NCI-H146 treated with DMSO at 0.1 percent for 48 hours (cell line): ENCODE measurements around the gene GNLY.

Experiments
- DNase-seq: peaks from one replicate; lab custom pipeline; 2025; ENCODE audit not compliant: unreplicated experiment; lab: John Stamatoyannopoulos, UW

GNLY gene

DNA sequence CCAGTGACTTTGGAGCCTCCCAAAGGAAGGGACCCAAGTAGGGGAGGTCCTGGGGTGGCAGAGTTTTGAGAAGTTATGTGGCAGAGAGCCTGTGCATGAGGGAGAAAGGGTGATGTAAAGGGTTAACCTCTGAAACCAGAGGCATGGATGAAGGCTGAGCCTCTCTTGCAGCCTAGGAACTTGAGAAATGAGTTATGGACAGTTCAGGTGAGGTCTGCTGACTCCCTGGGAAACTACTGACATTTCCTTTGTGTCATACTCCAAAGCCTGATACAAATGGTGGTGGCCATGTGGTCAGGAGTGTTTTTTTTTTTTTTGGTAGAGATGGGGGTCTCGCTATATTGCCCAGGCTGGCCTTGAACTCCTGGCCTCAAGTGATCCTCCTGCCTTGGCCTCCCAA, 12.4 kb upstream of the GNLY start:
- no peak for DNase-seq

DNA sequence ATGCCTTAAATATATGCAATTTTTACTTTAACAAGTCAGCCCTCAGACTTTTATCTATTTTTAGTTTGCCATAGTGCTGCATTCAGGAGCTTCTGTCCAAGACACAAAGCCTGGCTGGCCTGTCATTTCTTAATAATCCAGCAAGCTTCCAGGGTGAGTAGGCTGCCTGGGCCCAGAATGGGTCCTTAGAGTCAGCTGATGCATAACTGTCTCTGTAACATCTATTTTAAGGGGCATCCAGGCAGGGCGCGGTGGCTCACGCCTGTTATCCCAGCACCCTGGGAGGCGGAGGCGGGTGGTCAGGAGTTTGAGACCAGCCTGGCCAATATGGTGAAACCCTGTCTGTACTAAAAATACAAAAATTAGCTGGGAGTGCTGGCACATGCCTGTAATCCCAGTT, 11.8 kb upstream of the GNLY start:
- no peak for DNase-seq

GRCh38 chr2:85684380-85684779, 9.8 kb upstream of the GNLY start:
- DNase-seq, result no peak

DNA sequence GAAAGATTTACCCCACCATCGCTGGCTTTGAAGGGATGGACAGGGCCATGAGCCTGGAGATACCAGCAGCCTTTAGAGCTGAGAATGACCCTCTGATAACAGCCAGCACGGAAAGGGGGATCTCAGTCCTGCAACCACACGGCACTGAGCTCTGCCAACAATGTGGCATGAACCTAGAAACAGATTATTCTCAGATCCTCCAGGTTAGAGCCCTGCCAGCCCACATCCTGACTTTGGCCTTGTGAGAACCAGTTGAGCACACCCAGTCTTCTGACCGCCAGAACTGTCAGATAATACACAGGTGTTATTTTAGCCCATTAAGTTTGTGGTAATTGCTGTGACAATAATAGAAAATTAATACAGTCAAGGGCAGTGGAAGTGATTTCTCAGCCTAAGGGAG, 9.4 kb upstream of the GNLY start:
- peak; percentile 91 for DNase-seq

DNA sequence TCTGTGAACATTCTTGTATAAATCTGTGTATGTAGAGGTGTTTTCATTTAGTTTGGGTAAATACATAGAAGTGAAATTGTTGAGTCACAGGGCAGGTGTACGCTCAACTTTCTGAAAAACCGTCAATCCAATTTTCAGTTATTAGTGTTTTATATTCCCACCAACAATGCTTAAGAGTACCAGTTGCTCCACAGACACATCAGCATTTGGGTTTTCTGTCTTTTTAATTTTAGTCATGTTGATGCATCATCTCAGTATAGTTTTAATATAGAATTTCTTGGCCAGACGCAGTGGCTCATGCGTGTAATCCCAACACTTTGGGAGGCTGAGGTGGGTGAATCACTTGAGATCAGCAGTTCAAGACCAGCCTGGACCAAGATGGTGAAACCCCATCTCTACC, 3.2 kb upstream of the GNLY start:
- no peak for DNase-seq

GRCh38 chr2:85692039-85692645, 2.0 kb upstream of the GNLY start:
- no peak for DNase-seq

- DNase-seq, result no peak
Measured at GRCh38 chr2:85695121-85695520, 963 bp downstream of the GNLY start.

- no peak for DNase-seq
Measured at GRCh38 chr2:85695691-85696668, 1.8 kb downstream of the GNLY start.

DNA sequence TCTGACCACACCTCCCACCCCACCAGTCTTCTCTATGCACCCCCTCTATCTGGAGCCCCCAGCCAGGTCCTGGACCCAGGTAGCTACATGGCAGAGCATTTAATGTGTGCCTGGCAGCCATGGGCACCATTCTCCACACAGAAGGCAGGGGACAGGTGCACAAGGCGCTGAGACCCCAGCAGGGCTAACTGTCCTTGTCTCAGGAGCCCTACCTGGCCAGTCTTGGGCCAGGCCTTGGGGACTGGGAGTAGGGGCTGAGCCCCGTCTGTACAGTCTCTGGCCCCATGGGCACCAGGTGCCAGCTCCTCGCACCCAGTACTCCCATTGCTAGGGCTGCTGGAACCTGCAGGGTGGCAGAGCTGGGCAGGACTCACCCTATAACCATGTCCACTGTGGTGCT, 2.9 kb downstream of the GNLY start:
- no peak for DNase-seq

DNA sequence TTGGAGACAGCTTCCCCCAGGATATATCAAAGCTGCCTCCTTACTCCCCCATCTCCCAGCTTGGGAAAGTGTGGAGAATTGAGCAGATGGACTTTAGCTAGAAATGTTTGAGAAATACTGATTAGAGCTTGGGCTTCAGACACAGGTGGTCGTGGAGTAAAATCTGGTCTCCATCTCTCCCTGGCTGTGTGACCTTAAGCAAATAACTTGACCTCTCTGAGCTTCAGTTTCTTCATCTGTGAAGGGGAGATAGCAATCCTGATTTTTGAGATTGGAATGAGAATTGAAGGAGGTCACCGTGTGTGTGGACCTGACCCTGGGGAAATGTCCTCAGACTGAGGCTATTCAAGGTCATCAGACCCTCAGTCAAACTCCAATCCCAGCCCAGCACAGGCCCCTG, 3.6 kb downstream of the GNLY start:
- no peak for DNase-seq

DNA sequence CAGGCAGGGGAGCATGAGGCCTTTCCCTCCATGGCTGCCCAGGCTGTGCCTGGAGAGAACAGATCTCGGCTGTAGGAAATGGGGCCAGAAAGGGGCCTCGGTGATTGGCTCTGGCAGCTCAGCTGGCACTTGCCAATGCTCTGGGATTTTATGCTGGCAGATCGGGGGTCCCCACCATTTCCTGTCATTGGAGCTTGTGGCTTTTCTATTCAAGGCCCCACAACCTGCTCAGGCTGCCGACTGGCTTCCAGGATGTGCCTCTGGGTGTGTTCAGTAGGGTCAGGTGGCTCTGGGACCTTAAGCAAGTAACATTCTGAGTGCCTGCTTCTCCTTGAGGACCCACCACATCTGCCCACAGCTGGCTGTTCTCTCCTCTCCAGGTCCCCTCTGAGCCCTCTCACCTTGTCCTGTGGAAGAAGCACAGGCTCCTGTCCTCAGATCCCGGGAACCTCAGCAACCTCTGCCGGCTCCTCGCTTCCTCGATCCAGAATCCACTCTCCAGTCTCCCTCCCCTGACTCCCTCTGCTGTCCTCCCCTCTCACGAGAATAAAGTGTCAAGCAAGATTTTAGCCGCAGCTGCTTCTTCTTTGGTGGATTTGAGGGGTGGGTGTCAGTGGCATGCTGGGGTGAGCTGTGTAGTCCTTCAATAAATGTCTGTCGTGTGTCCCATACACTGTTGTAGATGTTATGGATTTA, 4.2 kb downstream of the GNLY start:
- DNase-seq, result no peak

DNA sequence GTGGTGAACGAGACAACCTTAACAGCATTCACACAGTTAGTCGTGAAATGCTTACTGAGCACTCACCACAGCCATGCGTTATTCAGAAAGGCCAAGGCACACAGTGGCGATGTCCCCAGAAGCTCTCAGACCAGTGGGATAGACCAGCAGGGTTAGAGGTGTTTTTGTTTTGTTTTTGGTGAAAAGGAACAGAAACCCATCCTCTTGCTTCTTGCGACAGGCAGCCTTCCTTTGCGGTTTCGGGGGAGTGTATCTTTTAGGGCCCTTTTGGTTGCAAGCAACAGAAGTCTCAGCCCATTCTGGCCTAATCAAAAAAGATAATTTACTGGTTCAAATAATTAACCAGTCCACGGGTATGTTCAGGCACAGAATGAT, 4.7 kb downstream of the GNLY start:
- DNase-seq, result no peak

- DNase-seq, result no peak
Measured at GRCh38 chr2:85699325-85699724, 5.2 kb downstream of the GNLY start.

DNA sequence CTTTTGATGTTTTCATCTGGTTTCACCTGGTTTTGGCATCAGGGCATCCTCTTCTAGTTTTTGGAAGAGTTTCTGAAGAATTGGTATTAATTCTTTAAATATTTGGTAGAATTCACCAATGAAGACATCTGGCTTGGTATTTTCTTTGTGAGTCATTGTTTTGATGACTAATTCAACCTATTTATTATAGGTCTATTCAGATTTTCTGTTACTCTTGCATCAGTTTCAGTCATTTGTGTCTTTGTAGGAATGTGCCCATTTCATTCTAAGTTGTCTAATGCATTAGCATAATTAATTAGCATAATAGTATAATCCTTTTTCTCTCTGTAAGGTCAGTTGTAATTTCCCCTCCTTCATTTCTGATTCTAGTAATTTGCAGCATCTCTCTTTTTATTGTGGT, 8.0 kb downstream of the GNLY start:
- DNase-seq, result no peak

DNA sequence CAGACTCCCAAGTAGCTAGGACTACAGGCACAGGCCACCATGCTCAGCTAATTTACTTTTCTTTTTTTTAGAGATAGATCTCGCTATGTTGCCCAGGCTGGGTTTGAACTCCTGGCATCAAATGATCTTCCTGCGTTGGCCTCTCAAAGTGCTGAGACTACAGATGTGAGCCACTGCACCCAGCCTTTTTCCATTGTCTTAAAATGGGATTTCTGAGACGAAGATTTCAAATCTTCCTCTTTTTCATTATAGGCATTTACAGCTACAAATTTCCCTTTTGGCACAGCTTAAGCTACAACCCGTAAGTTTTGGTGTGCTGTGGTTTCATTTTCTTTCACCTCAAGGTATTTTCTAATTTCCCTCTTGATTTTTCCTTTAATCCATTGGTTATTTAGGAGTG, 8.6 kb downstream of the GNLY start:
- DNase-seq, result no peak

- no peak for DNase-seq
Measured at GRCh38 chr2:85703329-85703728, 9.2 kb downstream of the GNLY start.

- DNase-seq, result no peak
Measured at GRCh38 chr2:85704038-85704437, 9.9 kb downstream of the GNLY start.

- DNase-seq, result no peak
Measured at GRCh38 chr2:85704800-85705679, 10.9 kb downstream of the GNLY start.

DNA sequence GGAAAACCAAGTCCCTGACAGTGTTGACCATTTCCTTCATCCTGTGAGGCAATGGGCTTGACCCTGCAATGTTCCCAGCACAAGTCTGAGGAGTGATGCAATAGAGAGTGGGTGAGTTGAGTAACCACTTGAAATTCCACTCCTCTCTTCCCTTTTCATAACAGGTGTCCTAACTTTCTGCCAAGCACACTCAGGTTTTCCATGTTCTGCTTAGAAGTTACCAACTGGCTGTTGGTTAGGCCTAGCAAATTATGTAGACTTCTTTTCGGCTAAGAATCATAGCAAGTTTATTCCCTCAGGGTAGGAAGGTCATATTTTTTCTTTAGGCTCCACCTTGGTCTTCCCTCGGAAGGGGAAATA, 11.5 kb downstream of the GNLY start:
- no peak for DNase-seq

DNA sequence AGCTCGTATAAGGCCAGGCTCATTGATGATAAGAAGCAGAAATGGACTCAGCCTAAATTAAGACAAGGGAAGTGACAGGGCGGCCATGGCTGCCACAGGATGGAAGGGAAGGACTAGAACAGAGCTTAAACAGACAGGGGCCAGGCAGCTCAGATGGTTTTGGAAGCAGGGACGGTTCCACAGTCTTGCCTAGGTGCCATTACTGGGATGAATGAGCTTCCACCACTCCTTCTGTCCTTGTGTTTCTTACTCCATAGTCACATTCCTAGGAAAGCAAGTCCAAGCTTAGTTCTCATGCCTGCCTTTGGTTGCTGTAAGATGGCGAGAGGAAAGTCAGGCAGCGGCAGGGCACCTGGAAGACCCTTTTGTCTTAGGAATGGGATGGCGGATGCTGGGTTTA, 11.9 kb downstream of the GNLY start:
- no peak for DNase-seq
